SK-N-DZ (cell line): Measurements from ENCODE around the gene DCST2.

Experiments
- DNase-seq: peaks from one replicate; pipeline ENCODE4 v3.0.0-alpha.2; 2015; ENCODE audit warnings: low spot score

The DCST2 gene

DNA sequence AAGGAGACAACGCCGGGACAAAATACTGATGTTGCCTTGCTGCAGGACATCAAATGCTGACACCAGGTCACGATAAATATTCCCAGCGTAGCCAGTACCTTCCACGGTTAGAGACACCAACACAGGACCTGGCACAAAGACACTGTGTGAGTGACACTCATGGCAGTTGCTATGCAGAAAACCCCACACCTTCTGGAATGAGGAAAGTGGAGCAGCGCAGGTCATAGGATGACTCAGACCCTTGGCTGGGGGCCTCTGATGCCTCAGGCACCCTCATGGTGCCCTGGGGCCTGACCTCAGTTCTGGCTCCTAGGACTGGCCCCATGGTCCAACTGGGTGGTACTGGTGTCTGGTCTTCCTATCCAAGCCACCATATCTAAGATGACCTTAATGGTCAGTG, 7.0 kb downstream of the DCST2 start:
- DNase-seq = no peak

DNA sequence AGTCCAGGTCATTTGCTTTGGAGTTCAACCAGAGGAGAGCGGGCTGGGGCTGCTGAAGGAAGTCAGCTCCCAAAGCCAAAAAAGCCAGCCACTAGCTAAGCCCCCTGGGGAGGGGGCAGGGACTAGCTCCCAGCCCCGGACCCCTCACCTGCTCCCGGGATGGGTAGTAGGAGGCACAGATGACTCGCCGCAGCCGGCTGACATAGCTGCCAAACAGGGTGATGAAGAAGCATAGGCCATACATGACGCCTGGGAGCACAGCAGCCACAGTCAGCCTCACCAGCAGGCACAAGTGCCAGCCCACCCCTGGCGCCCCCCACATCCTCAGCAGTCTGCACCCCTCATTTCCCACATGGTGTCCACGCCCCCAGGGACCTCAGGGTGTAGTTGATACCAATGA, 7.4 kb downstream of the DCST2 start:
- no peak for DNase-seq

DNA sequence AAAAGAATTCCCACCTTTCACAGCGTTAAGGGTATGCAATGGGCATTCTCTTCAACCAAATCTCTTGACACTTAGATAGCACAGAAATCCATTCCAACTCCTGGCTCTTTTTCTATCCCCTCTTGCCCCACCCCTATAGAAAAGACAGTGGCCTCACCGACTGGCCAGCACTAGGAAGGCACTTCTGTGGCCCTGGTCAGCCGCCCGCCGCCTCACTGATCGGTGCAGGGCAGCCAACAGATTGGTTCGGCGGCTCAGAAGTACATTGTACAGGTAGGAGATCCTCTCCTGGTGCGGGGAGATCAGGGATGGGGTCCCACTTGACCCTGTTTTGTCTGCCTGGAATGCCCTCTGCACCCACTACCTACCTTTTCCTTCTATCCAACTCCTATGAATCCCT, 9.3 kb downstream of the DCST2 start:
- DNase-seq = no peak

DNA sequence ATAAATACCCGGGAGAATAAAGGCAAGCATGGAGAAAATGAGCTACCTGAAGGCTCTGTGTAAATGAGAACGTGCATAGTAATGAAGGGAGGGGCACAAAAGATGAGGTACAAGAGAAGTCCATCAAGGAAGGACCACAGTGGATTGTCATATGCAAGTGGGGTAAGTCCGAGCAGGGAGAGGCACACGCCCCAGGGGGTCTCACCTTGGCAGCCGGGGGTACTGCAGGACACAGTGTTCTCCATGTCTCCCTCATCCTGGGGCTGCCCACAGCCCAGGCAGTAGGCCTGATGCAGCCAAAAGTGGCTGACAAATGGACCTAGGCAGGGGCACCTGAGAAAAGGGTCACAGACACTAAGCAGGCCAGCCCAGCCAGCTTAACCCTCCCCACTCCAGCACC, 10.0 kb downstream of the DCST2 start:
- DNase-seq = no peak

DNA sequence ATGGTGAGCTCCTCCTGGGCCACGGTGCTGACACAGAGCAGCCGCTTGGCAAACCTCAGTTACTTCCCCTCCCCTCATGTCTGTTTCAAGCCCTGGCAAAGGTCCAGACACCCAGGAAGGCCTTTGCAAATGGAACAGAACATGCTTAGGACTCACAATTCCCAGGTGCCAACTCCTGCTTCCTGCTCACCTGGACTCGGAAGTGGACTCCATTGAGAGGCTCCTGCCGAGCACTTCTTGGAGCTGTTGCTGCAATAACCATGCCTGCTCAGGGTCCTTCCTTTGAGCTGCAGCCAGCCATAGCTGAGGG, 10.7 kb downstream of the DCST2 start:
- no peak for DNase-seq

DNA sequence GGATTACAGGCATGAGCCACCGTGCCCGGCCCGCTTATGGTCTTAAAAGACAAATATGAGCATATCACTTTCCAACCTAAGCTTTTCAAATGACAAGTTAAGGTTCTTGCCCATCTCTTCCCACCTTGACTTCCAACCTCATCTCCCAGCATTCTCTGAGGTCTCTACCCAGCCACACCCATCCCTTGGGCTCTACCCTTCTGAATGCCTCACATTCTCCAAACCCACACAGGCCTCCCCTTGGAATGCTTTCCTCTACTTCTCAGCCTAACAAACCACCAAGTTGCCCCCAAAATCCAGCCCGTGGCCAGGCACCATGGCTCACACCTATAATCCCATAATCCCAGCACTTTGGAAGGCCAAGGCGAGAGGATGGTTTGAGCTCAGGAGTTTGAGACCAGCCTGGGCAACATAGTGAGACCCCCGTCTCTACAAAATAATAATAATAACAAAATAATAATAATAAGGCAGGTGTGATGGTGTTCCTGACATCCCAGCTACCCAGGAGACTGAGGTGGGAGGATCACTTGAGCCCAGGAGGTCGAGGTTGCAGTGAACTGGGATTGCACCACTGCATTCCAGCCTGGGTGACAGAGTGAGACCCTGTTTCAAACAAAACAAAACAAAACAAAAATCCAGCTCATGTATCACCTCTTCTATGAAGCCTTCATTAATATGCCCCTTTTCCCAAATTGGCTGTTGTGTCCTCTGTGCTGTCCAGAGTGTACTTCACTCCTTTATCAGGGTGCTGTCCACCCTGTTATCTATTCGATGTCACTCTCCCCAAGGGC, 11.2 kb downstream of the DCST2 start:
- no peak for DNase-seq

DNA sequence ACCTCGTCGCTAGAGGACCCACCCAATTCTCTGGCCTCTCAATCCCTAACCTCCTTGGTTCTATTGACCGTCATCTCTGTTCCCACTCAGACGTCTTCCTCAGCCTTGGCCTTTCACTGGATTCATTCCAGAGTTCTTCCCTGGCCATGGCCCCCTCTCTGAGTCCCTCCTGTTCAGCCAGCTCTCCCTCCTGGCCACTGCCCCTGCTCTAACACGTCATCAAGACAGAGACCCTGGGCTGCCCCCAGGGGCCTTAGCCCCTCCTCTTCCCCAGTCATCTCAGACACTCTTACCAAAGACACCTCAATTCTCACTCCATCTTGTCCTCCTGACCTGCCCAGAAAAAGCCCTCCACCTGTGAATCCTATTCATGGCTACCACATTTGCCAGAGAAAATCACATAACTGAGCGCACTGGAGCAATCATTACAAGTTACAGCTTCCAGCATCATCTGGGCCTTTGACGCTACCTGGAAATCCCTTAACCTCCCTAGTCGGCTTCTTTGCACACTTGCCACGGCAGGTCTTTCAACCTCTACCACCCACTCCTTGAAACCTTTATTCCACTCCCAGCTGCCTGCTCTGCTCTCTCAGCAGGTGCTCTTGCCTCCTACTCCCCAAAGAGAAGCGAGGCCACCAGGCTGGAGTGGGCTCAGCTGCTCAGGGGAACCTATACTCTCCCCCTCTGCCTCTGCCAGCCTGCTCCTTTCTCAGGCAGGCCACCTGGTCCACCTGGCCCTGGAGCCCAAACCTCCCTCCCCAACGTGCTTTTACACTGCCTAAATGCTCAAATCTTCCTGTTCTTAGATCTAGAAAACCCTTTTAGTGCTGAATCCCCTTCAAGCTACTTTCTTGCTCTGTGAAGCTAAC, 14.0 kb downstream of the DCST2 start:
- DNase-seq = no peak

DNA sequence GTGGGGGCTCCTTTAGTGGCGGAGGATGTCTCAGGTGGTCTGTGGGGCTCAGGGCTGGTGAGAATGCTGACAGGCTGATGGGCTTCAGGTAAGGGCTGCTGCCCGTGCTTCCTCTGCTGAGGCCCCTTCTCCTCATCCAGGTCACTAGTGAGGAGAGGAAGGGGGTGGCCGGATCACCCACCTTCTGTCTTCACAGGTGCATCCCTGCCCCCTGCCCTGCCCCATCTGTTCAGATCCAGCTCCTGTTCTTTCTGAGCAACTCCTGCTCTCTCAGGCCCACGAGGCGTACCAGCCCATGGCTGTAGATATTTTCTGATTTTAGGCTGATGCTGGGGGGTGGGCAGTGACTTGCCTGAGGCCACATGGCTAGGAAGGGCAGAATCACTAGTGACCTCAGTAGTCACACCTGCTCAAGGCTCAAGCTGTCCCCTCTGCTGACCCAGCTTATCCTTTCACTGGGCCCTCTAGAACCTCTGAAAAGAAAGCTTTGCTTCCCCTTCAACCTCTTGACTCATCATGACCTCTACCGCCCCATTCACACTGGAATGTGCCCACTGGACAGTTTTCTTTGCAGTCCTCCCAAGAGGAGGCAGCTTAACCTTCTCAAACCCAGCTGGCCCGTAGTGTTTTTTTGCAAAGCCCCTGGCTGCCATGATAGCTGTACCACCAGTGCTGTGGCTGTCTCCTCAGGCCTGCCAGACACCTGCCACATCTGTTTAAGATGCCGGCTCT, 14.8 kb downstream of the DCST2 start:
- DNase-seq = no peak

DNA sequence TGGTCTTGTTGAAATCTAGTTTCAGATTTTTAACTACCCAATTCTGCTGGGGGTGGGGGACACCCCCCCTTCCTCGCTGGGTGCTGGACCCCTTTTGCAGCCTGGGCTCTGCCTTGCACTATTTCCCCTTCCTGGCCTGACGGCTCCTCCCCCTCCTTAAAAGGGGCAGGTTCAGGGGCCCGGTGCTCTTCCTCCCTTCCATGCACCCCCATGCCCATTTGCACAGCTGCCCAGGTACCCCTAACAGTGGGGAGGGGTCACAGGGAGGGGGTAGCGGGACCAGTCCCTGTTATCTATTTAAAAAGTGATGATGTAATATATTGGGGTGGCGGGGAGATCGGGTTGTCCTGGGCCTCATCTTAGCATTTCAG, 15.7 kb downstream of the DCST2 start:
- no peak for DNase-seq

DNA sequence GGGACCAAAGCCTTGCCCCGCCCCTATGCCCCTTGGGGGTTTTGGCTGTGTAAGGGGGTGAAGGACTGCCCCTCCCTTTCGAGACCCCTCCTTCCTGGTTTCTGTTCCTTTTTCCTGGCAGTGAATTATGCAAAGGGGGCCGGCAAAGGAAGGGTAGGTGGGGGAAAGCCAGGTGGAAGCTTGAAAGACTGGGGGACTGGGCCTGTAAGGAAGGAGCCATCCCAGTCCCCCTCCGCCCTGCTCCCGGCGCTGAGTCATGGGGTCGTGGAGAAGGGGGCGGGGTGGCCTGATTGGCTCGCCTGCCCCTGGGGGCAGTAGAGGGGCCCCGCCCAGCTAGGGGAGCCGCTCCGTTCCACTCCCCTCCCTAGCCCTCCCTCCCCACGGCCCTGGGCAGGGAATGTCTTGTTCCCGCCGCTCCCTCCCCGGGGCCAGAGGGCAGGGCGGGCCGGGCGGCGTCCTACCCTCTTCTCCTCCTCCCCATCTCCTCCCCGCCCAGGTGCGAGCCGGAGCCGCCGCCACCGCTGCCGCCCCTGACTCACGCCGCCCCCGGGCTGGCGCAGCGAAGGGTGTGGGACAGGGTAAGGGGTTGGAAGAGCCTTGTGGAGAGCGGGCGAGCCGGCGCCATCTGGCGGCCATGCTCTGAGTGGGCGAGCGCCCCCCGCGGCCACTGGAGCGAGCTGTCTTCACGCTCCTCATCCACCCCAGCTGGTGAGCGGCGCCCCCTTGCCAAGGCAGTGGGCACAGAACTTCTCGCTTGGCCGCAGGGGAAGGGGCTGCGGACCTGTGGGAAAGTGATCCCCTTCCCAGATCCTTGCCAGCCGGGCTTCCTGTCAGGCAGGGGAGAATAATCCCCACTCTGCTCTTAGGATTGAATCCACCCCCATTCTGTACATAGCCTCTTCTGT, 16.3 kb downstream of the DCST2 start:
- DNase-seq = peak; percentile 94

DNA sequence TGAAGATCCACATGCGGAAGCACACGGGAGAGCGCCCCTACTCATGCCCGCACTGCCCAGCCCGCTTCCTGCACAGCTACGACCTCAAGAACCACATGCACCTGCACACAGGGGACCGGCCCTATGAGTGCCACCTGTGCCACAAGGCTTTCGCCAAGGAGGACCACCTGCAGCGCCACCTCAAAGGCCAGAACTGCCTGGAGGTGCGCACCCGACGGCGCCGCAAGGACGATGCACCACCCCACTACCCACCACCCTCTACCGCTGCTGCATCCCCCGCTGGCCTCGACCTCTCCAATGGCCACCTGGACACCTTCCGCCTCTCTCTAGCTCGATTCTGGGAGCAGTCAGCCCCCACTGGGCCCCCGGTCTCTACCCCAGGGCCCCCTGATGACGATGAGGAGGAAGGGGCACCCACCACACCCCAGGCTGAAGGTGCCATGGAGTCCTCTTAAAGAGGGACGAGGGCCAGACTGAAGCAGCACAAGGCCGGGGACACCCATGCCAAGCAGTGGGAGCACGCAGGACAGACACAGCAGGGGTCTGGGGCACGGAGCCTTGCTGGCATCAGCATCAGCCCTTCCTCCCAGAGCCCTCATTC, 17.2 kb downstream of the DCST2 start:
- DNase-seq = no peak

DNA sequence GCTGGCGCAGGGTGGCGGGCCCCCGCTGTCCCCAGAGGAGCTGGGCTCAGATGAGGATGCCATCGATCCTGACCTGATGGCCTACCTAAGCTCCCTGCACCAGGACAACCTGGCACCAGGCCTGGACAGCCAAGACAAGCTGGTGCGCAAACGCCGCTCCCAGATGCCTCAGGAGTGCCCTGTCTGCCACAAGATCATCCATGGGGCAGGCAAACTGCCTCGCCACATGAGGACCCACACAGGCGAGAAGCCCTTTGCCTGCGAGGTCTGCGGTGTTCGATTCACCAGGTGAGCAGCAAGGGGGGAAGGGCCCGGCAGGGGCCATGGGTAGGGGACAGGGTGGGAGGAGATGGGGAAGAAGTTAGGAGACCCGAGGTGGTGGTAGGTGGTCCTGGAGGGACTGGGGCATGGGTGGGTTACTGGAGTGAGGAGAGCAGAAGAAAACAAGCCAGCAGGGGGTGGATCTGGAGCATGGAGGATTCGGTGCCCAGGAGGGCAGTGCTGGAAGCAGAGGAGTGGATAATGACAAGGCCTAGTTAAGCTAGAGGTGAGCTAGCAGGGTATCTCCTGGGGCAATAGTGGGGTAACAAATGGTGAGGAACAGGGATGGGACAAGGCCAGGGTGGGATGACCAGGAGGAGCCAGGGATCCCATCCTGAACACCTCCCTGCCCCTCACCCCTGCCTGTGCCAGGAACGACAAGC, 17.9 kb downstream of the DCST2 start:
- no peak for DNase-seq

DNA sequence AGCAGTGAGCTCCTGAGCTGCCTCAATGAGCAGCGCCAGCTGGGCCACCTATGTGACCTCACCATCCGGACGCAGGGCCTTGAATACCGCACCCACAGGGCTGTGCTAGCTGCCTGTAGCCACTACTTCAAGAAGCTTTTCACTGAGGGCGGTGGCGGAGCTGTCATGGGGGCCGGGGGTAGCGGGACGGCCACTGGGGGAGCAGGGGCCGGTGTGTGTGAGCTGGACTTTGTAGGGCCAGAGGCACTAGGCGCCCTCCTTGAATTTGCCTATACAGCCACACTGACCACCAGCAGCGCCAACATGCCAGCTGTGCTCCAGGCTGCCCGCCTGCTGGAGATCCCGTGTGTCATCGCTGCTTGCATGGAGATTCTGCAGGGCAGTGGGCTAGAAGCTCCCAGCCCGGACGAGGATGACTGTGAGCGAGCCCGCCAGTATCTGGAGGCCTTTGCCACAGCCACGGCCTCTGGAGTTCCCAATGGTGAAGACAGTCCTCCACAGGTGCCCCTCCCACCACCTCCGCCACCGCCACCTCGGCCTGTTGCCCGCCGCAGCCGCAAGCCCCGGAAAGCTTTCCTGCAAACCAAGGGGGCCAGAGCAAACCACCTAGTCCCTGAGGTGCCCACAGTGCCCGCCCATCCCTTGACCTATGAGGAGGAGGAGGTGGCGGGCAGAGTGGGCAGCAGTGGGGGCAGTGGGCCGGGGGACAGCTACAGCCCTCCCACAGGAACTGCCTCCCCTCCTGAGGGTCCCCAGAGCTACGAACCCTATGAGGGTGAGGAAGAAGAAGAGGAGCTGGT, 18.7 kb downstream of the DCST2 start:
- no peak for DNase-seq

DNA sequence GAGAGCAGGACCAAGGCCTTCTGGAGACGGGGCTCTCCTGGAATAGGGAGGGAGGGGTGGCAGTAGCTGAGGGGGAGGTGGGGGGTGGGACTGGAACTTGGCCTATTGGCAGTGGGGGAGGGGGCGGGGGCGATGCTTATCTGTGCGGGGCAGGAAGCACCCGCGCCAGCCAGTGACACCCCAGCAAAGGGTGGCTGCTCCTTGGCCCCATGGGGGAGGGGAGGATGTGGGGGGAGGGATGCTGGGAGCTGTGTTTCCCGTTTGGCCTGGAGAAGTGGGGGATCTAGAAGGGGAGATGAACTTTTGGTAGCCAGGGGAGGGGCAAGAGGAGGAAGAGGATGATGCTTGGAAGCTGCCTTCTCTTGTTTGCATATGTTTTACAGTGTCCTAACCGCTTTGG, 19.9 kb downstream of the DCST2 start:
- no peak for DNase-seq

DNA sequence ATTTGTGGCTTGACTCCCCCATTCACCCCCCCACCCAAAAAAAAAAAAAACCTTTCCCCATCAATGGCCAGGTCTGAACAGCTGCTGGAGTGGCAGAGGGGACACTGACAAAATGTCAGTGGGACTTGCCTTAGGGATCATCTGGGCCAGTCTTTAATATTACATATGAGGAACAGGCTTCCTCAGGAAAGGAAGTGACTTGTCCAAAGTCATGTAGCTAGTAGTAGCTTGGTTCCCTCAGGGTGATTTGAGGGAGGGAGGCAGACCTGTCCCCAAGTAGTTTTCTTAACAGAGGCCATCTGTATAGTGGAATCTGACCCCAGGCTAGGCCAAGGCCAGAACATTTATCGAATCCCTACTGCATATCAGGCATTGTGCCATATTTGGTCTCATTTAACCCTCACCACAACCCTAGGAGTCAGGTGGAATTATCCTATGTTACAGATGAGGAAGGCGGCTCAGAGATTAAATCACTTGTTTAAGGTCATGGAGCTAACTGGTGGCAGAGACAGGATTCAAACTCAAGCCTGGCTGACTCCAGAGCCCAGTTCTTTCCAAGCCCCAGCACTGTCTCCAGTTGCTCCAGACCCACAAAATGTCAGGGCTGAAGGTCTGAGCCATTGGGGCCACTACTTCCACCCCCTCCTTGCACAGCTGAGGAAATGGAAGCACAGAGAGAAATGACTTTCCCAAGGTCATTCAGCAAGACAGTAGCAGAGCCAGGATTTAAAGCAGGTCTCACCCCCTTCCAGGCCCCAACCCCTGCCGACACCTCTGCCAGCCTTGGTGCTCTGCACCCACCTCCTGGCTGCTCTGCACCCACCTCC, 20.6 kb downstream of the DCST2 start:
- DNase-seq = no peak

DNA sequence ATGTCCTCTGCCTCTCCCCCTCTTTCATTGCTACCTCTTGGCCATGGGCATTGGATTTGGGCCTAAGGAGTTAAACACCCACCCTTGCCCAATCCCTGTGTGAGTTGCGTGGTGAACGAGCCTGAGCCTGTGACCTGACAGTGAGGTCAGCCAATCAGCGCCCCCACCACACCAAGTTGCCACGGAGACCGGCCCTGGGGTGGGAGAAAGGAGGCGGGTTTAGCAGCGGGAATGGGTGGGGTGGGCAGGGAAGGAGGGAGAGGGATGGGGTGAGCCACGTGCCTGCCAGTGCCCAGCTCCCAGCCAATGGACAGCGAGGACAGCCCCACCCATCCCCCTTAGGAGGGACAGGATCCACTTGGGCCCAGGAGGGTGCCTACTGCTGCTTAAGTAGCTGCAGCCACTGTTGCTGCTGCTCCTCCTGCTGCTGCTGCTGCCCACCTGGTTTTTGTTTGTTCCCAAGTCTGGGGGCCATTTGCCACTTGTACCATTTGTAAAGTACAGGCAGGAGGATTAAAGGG, 21.5 kb downstream of the DCST2 start:
- peak; percentile 93 for DNase-seq

DNA sequence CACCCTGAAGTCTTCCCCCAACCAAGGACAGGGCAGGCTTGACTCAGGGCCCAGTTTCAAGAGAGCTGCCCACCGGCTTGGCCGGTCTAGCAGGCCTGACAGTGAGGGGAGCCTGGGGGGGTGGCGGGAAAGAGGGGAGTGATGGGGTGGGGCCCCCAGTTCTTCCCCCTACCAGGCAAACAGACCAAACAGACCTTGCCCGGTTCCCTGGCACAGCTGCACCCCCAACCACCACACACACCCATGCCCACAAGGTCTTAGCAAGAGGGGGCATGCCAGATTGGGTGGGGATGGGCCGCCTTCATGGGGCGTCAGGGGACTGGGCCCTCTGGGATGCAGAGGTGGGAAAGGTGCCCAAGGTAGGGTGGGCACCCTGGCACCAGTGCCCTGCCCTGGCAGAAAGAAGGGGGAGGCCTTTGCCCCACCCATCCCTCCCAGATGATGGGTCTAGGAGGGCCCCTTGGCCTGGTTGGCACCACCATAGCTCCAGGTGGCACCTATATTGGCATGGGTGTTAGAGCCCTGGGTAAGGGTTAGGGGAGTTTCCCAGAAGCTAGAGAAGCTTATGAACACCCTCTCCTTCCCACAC, 22.1 kb downstream of the DCST2 start:
- no peak for DNase-seq

DNA sequence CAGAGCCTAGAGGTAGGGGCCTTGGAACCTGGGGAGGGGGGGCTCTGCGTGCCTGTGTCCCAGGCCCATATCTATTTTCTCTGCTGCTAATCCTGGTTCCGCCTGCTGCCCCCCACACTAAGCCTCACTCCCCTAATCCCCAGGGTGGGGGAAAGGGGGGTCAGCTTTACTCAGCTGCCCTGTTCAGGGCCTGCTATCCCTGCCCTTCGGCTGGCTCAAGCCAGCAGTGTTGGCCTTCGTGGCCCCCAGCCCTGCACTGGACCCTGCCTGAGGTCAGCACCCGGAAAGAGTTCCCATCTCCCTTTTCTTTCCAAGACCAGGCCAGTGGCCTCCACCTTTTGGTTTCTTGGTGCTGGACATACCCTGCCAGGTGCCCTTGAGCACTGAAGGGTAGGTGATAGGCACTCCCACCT, 22.6 kb downstream of the DCST2 start:
- no peak for DNase-seq
